Keratinocyte (primary cell): Measurements from ENCODE around the gene PRODH2. TPM values are rescaled to one million over a fixed set of nuclear protein-coding genes. Genes with fewer than 3 reads are reported as not detected.

Source experiments
- DNase-seq: peaks from one replicate; pipeline ENCODE4 v3.0.0-alpha.2; 2011; ENCODE audit warnings: low read depth, missing footprints, low spot score
- FAIRE-seq: peaks from 2 replicates; lab custom pipeline; 2011; peaks lifted over from hg19 to GRCh38; lab: Jason Lieb, UNC
- H2AFZ ChIP-seq: 2 replicates; pipeline ENCODE4 v1.6.0; 2012; ENCODE audit warnings: low read length, control low read depth, inconsistent platforms; ENCODE audit not compliant: control insufficient read depth
- H3K27ac ChIP-seq: 2 replicates; pipeline ENCODE4 v1.5.1; 2011; ENCODE audit warnings: low read length; ENCODE audit not compliant: control insufficient read depth, insufficient read depth
- H3K27me3 ChIP-seq: 3 replicates; pipeline ENCODE4 v1.6.0; 2011; ENCODE audit warnings: low read length; ENCODE audit not compliant: control insufficient read depth, insufficient read depth; ENCODE audit errors: extremely low read depth
- H3K36me3 ChIP-seq, 2 experiments: 2 replicates in 1 of 2; 3 replicates in 1 of 2; pipeline ENCODE4 v1.5.1; 2011; ENCODE audit warnings: low read length in 2 of 2, mild to moderate bottlenecking in 1 of 2; ENCODE audit not compliant: control insufficient read depth in 2 of 2, insufficient read depth in 2 of 2; ENCODE audit errors: extremely low read depth in 1 of 2
- H3K4me1 ChIP-seq: 3 replicates; pipeline ENCODE4 v1.5.1; 2011; ENCODE audit warnings: low read length; ENCODE audit not compliant: control insufficient read depth, insufficient read depth; ENCODE audit errors: extremely low read depth
- H3K4me2 ChIP-seq: 3 replicates; pipeline ENCODE4 v1.6.0; 2011; ENCODE audit warnings: low read depth, low read length; ENCODE audit not compliant: control insufficient read depth, insufficient read depth; ENCODE audit errors: extremely low read depth
- H3K4me3 ChIP-seq, 3 experiments: fragments of 200-600 bp in 1 of 3; sonication (generic) in 1 of 3; 2 replicates in 2 of 3; 3 replicates in 1 of 3; pipeline ENCODE4 v1.5.1; 2011 to 2016; ENCODE audit warnings: low read length in 3 of 3, mild to moderate bottlenecking in 3 of 3, control low read depth in 2 of 3, inconsistent platforms in 1 of 3, low read depth in 1 of 3, mixed read lengths in 1 of 3, mixed run types in 1 of 3, moderate library complexity in 1 of 3; ENCODE audit not compliant: control insufficient read depth in 2 of 3, insufficient read depth in 2 of 3; ENCODE audit errors: extremely low read depth in 1 of 3
- H3K79me2 ChIP-seq: 2 replicates; pipeline ENCODE4 v1.6.0; 2012; ENCODE audit warnings: low read length; ENCODE audit not compliant: control insufficient read depth, insufficient read depth
- H3K9ac ChIP-seq: 3 replicates; pipeline ENCODE4 v1.6.0; 2011; ENCODE audit warnings: low read length; ENCODE audit not compliant: control insufficient read depth, insufficient read depth; ENCODE audit errors: extremely low read depth
- H3K9me1 ChIP-seq: 3 replicates; pipeline ENCODE4 v1.6.0; 2011; ENCODE audit warnings: low read length; ENCODE audit not compliant: control insufficient read depth, insufficient read depth; ENCODE audit errors: extremely low read depth
- H3K9me3 ChIP-seq: 2 replicates; pipeline ENCODE4 v1.5.1; 2012; ENCODE audit warnings: low read depth, low read length; ENCODE audit not compliant: control insufficient read depth
- H4K20me1 ChIP-seq: 3 replicates; pipeline ENCODE4 v1.6.0; 2011; ENCODE audit warnings: low read length; ENCODE audit not compliant: control insufficient read depth, insufficient read depth; ENCODE audit errors: extremely low read depth
- EZH2 ChIP-seq: IDR thresholded peaks from one replicate; pipeline ENCODE4 v1.6.1; 2012; ENCODE audit warnings: inconsistent platforms, mild to moderate bottlenecking, low read length, moderate library complexity
- dilution Hi-C: fragments of 300-500 bp; cut with MboI; formaldehyde crosslinking; loops from one replicate; pipeline ENCODE4 v1.7.0; 2020; ENCODE audit warnings: low sequenced_read_pairs; ENCODE audit not compliant: extremely low pct_ligation_motif_present
- polyA plus RNA-seq, 5 experiments: library from polyadenylated mRNA; depleted of rRNA in 3 of 5; stranded (reverse) in 3 of 5; stranded (forward) in 1 of 5; unstranded in 1 of 5; fragments of >200 nt; gene quantifications; 1 replicate in 1 of 5; 2 replicates in 3 of 5; 3 replicates in 1 of 5; pipeline versions ENCODE4 v1.2.1 to v1.2.3, GENCODE V29; 2011 to 2012; ENCODE audit warnings: missing spikeins in 2 of 5, low read depth in 1 of 5, low replicate concordance in 1 of 5
- TF ChIP-seq, protein P1 (sequence below), 3 experiments: IDR thresholded peaks in 1 of 3; conservative IDR thresholded peaks in 1 of 3; optimal IDR thresholded peaks in 1 of 3; 2 replicates in 2 of 3; 3 replicates in 1 of 3; pipeline versions ENCODE3 to v1.5.1; 2011; ENCODE audit warnings: low read length in 3 of 3, mild to moderate bottlenecking in 3 of 3, moderate library complexity in 2 of 3, control low read depth in 1 of 3, inconsistent platforms in 1 of 3; ENCODE audit not compliant: insufficient read depth in 2 of 3; ENCODE audit errors: extremely low read depth in 1 of 3

PRODH2 gene
- polyA plus RNA-seq, 1 donor (not counting 4 experiments of a cell fraction or from before 2014, with no cell fraction given), result not detected

DNA sequence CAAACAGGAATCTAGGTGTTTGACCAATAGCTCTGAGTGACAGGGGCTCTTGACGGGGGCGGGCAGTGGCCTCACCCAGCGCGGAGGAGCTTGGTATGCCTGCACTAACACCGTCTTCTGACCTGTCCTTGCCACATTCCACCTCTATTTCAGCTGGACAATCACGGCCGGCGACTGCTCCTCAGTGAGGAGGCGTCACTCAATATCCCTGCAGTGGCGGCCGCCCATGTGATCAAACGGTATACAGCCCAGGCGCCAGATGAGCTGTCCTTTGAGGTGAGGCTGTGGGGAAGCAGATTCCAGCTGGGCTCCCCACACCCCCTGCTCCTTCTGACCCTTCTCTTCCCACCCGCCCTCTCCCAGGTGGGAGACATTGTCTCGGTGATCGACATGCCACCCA, 32.6 kb downstream of the PRODH2 start:
- Histone ChIP-seq H3K9me3 (no peaks in the 10 kb centered on the region), H3K27me3 (no peaks in the 10 kb centered on the region), H3K4me3 (no peak overlapping the region), H3K27ac (no peak overlapping the region), H3K9me1 (no peaks in the 10 kb centered on the region), H3K36me3 (no peaks in the 10 kb centered on the region), H4K20me1 (no peaks in the 10 kb centered on the region), H3K4me2 (no peak overlapping the region), H3K9ac (no peak overlapping the region), H2AFZ (no peak overlapping the region), H3K4me1 (peaks cover under 1% of the 10 kb centered on the region), H3K79me2 (no peaks in the 10 kb centered on the region)
- dilution Hi-C loops, result no loop called here
- TF ChIP-seq, protein P1, sequence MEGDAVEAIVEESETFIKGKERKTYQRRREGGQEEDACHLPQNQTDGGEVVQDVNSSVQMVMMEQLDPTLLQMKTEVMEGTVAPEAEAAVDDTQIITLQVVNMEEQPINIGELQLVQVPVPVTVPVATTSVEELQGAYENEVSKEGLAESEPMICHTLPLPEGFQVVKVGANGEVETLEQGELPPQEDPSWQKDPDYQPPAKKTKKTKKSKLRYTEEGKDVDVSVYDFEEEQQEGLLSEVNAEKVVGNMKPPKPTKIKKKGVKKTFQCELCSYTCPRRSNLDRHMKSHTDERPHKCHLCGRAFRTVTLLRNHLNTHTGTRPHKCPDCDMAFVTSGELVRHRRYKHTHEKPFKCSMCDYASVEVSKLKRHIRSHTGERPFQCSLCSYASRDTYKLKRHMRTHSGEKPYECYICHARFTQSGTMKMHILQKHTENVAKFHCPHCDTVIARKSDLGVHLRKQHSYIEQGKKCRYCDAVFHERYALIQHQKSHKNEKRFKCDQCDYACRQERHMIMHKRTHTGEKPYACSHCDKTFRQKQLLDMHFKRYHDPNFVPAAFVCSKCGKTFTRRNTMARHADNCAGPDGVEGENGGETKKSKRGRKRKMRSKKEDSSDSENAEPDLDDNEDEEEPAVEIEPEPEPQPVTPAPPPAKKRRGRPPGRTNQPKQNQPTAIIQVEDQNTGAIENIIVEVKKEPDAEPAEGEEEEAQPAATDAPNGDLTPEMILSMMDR (optimal IDR thresholded peaks at IDR 0.05 in 1 of 3, IDR thresholded peaks at IDR 0.05 in 1 of 3, conservative IDR thresholded peaks at IDR 0.05 in 1 of 3; ENCODE audit: extremely low read depth in 1 of 3, insufficient read depth in 2 of 3, low read length in 3 of 3), result no peak
- TF ChIP-seq EZH2, result no peak
- FAIRE-seq (no peak), DNase-seq (no peak)

DNA sequence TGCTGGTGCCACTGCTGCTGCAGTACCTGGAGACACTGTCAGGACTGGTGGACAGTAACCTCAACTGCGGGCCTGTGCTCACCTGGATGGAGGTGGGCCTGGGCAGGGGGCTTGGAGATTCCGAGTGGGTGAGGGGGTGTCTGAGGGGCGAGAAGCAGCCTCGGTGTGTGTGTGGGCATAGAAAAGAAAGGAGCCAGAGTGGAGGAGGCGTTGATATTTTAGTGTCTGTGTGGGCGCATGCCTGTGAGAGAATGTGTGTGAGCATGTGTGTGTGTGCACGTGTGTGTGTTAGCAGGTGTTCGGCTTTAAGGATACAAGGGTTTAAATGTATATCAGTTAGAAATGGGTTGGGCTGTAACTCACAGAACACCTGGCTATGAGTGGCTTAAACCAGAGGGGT, 33.6 kb downstream of the PRODH2 start:
- Histone ChIP-seq H3K36me3 (no peaks in the 10 kb centered on the region), H3K9me3 (no peaks in the 10 kb centered on the region), H3K4me1 (peaks cover 4% of the 10 kb centered on the region), H3K27ac (no peak overlapping the region), H3K9me1 (no peaks in the 10 kb centered on the region), H3K4me3 (no peak overlapping the region), H3K4me2 (no peak overlapping the region), H3K9ac (no peak overlapping the region), H4K20me1 (no peaks in the 10 kb centered on the region), H2AFZ (no peak overlapping the region), H3K27me3 (no peaks in the 10 kb centered on the region), H3K79me2 (no peaks in the 10 kb centered on the region)
- TF ChIP-seq EZH2, result no peak
- TF ChIP-seq, protein P1 (optimal IDR thresholded peaks at IDR 0.05 in 1 of 3, IDR thresholded peaks at IDR 0.05 in 1 of 3, conservative IDR thresholded peaks at IDR 0.05 in 1 of 3; ENCODE audit: extremely low read depth in 1 of 3, insufficient read depth in 2 of 3, low read length in 3 of 3), result no peak
- DNase-seq (no peak), FAIRE-seq (no peak)
- dilution Hi-C loops, result no loop called here
